CD4-positive, alpha-beta T cell (primary cell): ENCODE data around the gene NXPE2. TPM values are rescaled to one million over a fixed set of nuclear protein-coding genes. Genes with fewer than 3 reads are reported as not detected.

Experiments used
- ATAC-seq: fragments of 200-7000 bp; cut with Tn5 transposase; one replicate; pipeline ENCODE4 v1.10.0; 2022; ENCODE audit warnings: mild to moderate bottlenecking; ENCODE audit not compliant: poor library complexity
- CTCF ChIA-PET: fragments of 350-600 bp; sonication (Branson Sonifier 250); formaldehyde crosslinking; loops from one replicate; lab custom pipeline; 2021; ENCODE audit warnings: antibody characterized with exemption, inconsistent platforms; lab: Charles Lee
- POLR2A ChIA-PET: fragments of 350-600 bp; sonication (Branson Sonifier 250); formaldehyde crosslinking; loops from one replicate; lab custom pipeline; 2021; ENCODE audit warnings: antibody characterized with exemption, inconsistent platforms; lab: Charles Lee
- DNase-seq, 14 experiments: peaks; one replicate each; pipeline ENCODE4 v3.0.0-alpha.2; 2013 to 2020; ENCODE audit warnings: mixed read lengths in 2 of 14
- H3K27ac ChIP-seq, 2 donors: one replicate each; pipeline versions ENCODE4 v1.5.1 to v1.7.0; 2013; ENCODE audit warnings: low read length in 2 of 2, low read depth in 1 of 2, mild to moderate bottlenecking in 1 of 2
- H3K27me3 ChIP-seq, 2 experiments: 1 replicate in 1 of 2; 2 replicates in 1 of 2; pipeline versions ENCODE4 v1.6.1 to v1.7.0; 2013; ENCODE audit warnings: low read length in 2 of 2, control low read depth in 1 of 2, mild to moderate bottlenecking in 1 of 2, moderate library complexity in 1 of 2; ENCODE audit not compliant: insufficient read depth in 2 of 2, control insufficient read depth in 1 of 2
- H3K36me3 ChIP-seq: one replicate; pipeline ENCODE4 v1.6.1; 2013; ENCODE audit warnings: low read length, control low read depth; ENCODE audit not compliant: insufficient read depth
- H3K4me1 ChIP-seq: one replicate; pipeline ENCODE4 v1.6.1; 2013; ENCODE audit warnings: low read length, control low read depth; ENCODE audit not compliant: insufficient read depth
- H3K4me3 ChIP-seq: one replicate; pipeline ENCODE4 v1.5.1; 2013; ENCODE audit warnings: mild to moderate bottlenecking, low read length, moderate library complexity
- H3K9me3 ChIP-seq, 2 experiments: 1 replicate in 1 of 2; 2 replicates in 1 of 2; pipeline versions ENCODE4 v1.6.1 to v1.7.0; 2013; ENCODE audit warnings: low read length in 2 of 2, mild to moderate bottlenecking in 2 of 2, control low read depth in 1 of 2, moderate library complexity in 1 of 2; ENCODE audit not compliant: control insufficient read depth in 1 of 2, insufficient read depth in 1 of 2
- H3K27ac Mint-ChIP-seq: one replicate; pipeline ENCODE4 v1.8.0; 2020; ENCODE audit warnings: mixed read lengths
- H3K27me3 Mint-ChIP-seq: one replicate; pipeline ENCODE4 v1.8.0; 2021; ENCODE audit warnings: mixed read lengths
- H3K36me3 Mint-ChIP-seq: one replicate; pipeline ENCODE4 v1.8.0; 2021; ENCODE audit warnings: low read depth, mixed read lengths
- H3K4me1 Mint-ChIP-seq: one replicate; pipeline ENCODE4 v1.8.0; 2021; ENCODE audit warnings: low read depth, mixed read lengths
- H3K4me3 Mint-ChIP-seq: one replicate; pipeline ENCODE4 v1.8.0; 2020; ENCODE audit warnings: mild to moderate bottlenecking, mixed read lengths
- H3K9me3 Mint-ChIP-seq: one replicate; pipeline ENCODE4 v1.8.0; 2020; ENCODE audit warnings: mixed read lengths
- CTCF ChIP-seq: fragments of 200-600 bp; IDR thresholded peaks from one replicate; pipeline ENCODE4 v1.8.0; 2022; ENCODE audit warnings: antibody characterized with exemption, mild to moderate bottlenecking
- intact Hi-C, 2 experiments: fragments of 100-400 bp; cut with DNase I in 1 of 2; cut with micrococcal nuclease in 1 of 2; formaldehyde crosslinking; loops; one replicate each; pipeline versions ENCODE4 v1.15.1 to v1.9.0; 2023 to 2025; cut with DNase I, micrococcal nuclease
- total RNA-seq, 174 experiments: library from RNA in 2 of 174; stranded (reverse) in 2 of 174; gene quantifications; one replicate each; pipeline ENCODE4 v1.2.3 and lab custom pipeline; 2021 to 2026

The NXPE2 gene
- total RNA-seq, 2 experiments from 2014 or later, result not detected

GRCh38 chr11:114685097-114685496 is 6.8 kb downstream of the NXPE2 start:
- Mint-ChIP-seq H3K27ac (no peak overlapping the region), H3K4me3 (no peak overlapping the region), H3K4me1 (no peaks in the 10 kb centered on the region), H3K36me3 (no peaks in the 10 kb centered on the region), H3K9me3 (peaks cover 6% of the 10 kb centered on the region), H3K27me3 (peaks cover 3% of the 10 kb centered on the region)
- no peaks in the 10 kb centered on the region for H3K4me1 ChIP-seq
- H3K4me3 ChIP-seq, result no peak overlapping the region
- H3K9me3 ChIP-seq, result peaks cover 0 to 4% of the 10 kb centered on the region in 2 experiments
- ATAC-seq (no peak), DNase-seq (no peak)
- no peaks in the 10 kb centered on the region for H3K36me3 ChIP-seq
- intact Hi-C loops, result no loop called here
- H3K27me3 ChIP-seq, result no peaks in the 10 kb centered on the region
- TF ChIP-seq CTCF, result no peak
- POLR2A ChIA-PET, result no interaction called here
- H3K27ac ChIP-seq, result no peak overlapping the region
- CTCF ChIA-PET, result interaction anchor here (0.6 kb wide), 1 partner anchor 11 kb away, joined by 4 read pairs; no protein-coding TSS in a partner anchor

GRCh38 chr11:114705280-114706024 is 27.1 kb downstream of the NXPE2 start:
- Histone ChIP-seq H3K9me3 (peaks cover 0 to 4% of the 10 kb centered on the region in 2 experiments), H3K4me3 (no peak overlapping the region), H3K4me1 (no peaks in the 10 kb centered on the region), H3K27me3 (no peaks in the 10 kb centered on the region), H3K36me3 (no peaks in the 10 kb centered on the region), H3K27ac (no peak overlapping the region)
- intact Hi-C loops, result no loop called here
- ATAC-seq (no peak), DNase-seq (no peak)
- Mint-ChIP-seq H3K4me1 (no peaks in the 10 kb centered on the region), H3K4me3 (no peak overlapping the region), H3K9me3 (peaks cover 2% of the 10 kb centered on the region), H3K27me3 (peaks cover 4% of the 10 kb centered on the region), H3K36me3 (no peaks in the 10 kb centered on the region), H3K27ac (no peak overlapping the region)
- CTCF ChIA-PET, result no interaction called here
- POLR2A ChIA-PET, result interaction anchor here (0.7 kb wide), 1 partner anchor 418 kb away, joined by 3 read pairs; no protein-coding TSS in a partner anchor
- TF ChIP-seq CTCF, result no peak

GRCh38 chr11:114709960-114710359 is 31.6 kb downstream of the NXPE2 start:
- no peaks in the 10 kb centered on the region for H3K4me1 ChIP-seq
- H3K27ac Mint-ChIP-seq, result no peak overlapping the region
- peaks cover 4% of the 10 kb centered on the region for H3K9me3 Mint-ChIP-seq
- no peak for TF ChIP-seq CTCF
- no peak overlapping the region for H3K4me3 ChIP-seq
- H3K36me3 Mint-ChIP-seq, result no peaks in the 10 kb centered on the region
- H3K27ac ChIP-seq, result no peak overlapping the region
- peaks cover 0 to 4% of the 10 kb centered on the region in 2 experiments for H3K9me3 ChIP-seq
- H3K4me3 Mint-ChIP-seq, result no peak overlapping the region
- ChIA-PET POLR2A (no interaction called here), CTCF (no interaction called here)
- ATAC-seq, result no peak
- intact Hi-C loops, result no loop called here
- DNase-seq, result no peak
- peaks cover 4% of the 10 kb centered on the region for H3K27me3 Mint-ChIP-seq
- no peaks in the 10 kb centered on the region for H3K4me1 Mint-ChIP-seq
- H3K27me3 ChIP-seq, result no peaks in the 10 kb centered on the region
- no peaks in the 10 kb centered on the region for H3K36me3 ChIP-seq
